K562 (cell line): ENCODE measurements around the gene DAG1. TPM values are rescaled to one million over a fixed set of nuclear protein-coding genes. Genes with fewer than 3 reads are reported as not detected.

Experiments used
- CBX1 ChIP-seq: sonication (generic); IDR thresholded peaks from 2 replicates; pipeline ENCODE4 v1.6.1; 2016; ENCODE audit warnings: antibody characterized with exemption, low read depth, mild to moderate bottlenecking
- CHD4 ChIP-seq: fragments of 200-600 bp; sonication (generic); IDR thresholded peaks from 3 replicates; pipeline ENCODE4 v1.6.1; 2012; ENCODE audit warnings: low read depth, mild to moderate bottlenecking, mixed read lengths, low read length, inconsistent platforms; ENCODE audit not compliant: insufficient read depth, insufficient replicate concordance, poor library complexity, severe bottlenecking
- E2F3 ChIP-seq: fragments of 250-450 bp; sonication (Bioruptor Pico); IDR thresholded peaks from 2 replicates; pipeline ENCODE4 v1.4.0; 2020; ENCODE audit warnings: mild to moderate bottlenecking
- ERF ChIP-seq: fragments of 450-650 bp; formaldehyde crosslinking; IDR thresholded peaks from 2 replicates; pipeline ENCODE4 v1.4.0; 2020; ENCODE audit warnings: mild to moderate bottlenecking, mixed read lengths
- HSF4 ChIP-seq: fragments of 250-450 bp; sonication (Bioruptor Pico); IDR thresholded peaks from 2 replicates; pipeline ENCODE4 v2.1.2; 2022; ENCODE audit warnings: mild to moderate bottlenecking, moderate library complexity, borderline replicate concordance
- ILF3 ChIP-seq: fragments of 450-650 bp; IDR thresholded peaks from 2 replicates; pipeline ENCODE4 v1.6.1; 2018; ENCODE audit warnings: antibody characterized with exemption, mild to moderate bottlenecking, moderate library complexity, borderline replicate concordance
- MBD2 ChIP-seq: sonication (generic); IDR thresholded peaks from 2 replicates; pipeline ENCODE4 v1.6.1; 2016; ENCODE audit warnings: low read depth, borderline replicate concordance
- NFIX ChIP-seq: fragments of 250-450 bp; sonication (Bioruptor Pico); IDR thresholded peaks from 2 replicates; pipeline ENCODE4 v1.4.0; 2020; ENCODE audit warnings: low read depth, mild to moderate bottlenecking, moderate library complexity
- NR1H2 ChIP-seq: sonication (generic); formaldehyde crosslinking; IDR thresholded peaks from 2 replicates; pipeline ENCODE4 v1.4.0; 2020; ENCODE audit warnings: mild to moderate bottlenecking, missing genetic modification reagents
- POLR2AphosphoS2 ChIP-seq: IDR thresholded peaks from 2 replicates; pipeline ENCODE4 v1.6.1; 2012; ENCODE audit warnings: low read length, improper control_type of control experiment
- PTTG1 ChIP-seq: fragments of 450-650 bp; IDR thresholded peaks from 2 replicates; pipeline ENCODE4 v1.6.1; 2016; ENCODE audit warnings: low read depth, mild to moderate bottlenecking, missing genetic modification characterization, missing compliant biosample characterization
- SAFB2 ChIP-seq: fragments of 200-400 bp; formaldehyde crosslinking; IDR thresholded peaks from 2 replicates; pipeline ENCODE4 v1.6.1; 2018; ENCODE audit warnings: borderline replicate concordance, low read length, low read depth, moderate library complexity; ENCODE audit not compliant: severe bottlenecking
- SMARCA4 ChIP-seq: fragments of 450-650 bp; IDR thresholded peaks from 2 replicates; pipeline ENCODE4 v1.6.1; 2016
- ZNF384 ChIP-seq: IDR thresholded peaks from 2 replicates; pipeline ENCODE4 v1.6.1; 2012; ENCODE audit warnings: low read depth, low read length, improper control_type of control experiment
- ZNF551 ChIP-seq: fragments of 250-450 bp; sonication (Bioruptor Pico); IDR thresholded peaks from 2 replicates; pipeline ENCODE4 v1.5.0; 2021; ENCODE audit warnings: mild to moderate bottlenecking, moderate library complexity
- polyA plus RNA-seq, 8 experiments: library from polyadenylated mRNA; depleted of rRNA in 4 of 8; stranded (reverse) in 5 of 8; unstranded in 3 of 8; fragments of >200 nt; fragmentation: Nextera tagmentation in 2 of 8; fragmentation: Illumina TruSeq in 1 of 8; extraction: Ambion mirVana in 2 of 8; extraction: Trizol in 1 of 8; gene quantifications; 2 replicates each; pipeline versions ENCODE4 v1.2.1 to v1.2.3, GENCODE V29; 2011 to 2014; ENCODE audit warnings: inconsistent platforms in 1 of 8, missing spikeins in 1 of 8
- total RNA-seq, 7 experiments: library from RNA; depleted of rRNA in 6 of 7; stranded (reverse); fragments of >200 nt in 6 of 7; fragmentation: Illumina TruSeq in 2 of 7; extraction: Trizol in 2 of 7; gene quantifications; 2 replicates each; pipeline versions ENCODE4 v1.2.1 to v1.2.3, GENCODE V29; 2011 to 2021; ENCODE audit warnings: low replicate concordance in 1 of 7
- TF ChIP-seq, protein P1 (sequence below): fragments of 250-450 bp; sonication (Bioruptor Pico); IDR thresholded peaks from 2 replicates; pipeline ENCODE4 v1.8.0; 2021; ENCODE audit warnings: borderline replicate concordance, mild to moderate bottlenecking, moderate library complexity; ENCODE audit not compliant: poor library complexity, severe bottlenecking
- TF ChIP-seq, protein P2 (sequence below): sonication (generic); formaldehyde crosslinking; IDR thresholded peaks from 2 replicates; pipeline ENCODE4 v1.8.0; 2022; ENCODE audit warnings: mild to moderate bottlenecking, missing genetic modification reagents
- TF ChIP-seq, protein P3 (sequence below): sonication (generic); formaldehyde crosslinking; IDR thresholded peaks from 2 replicates; pipeline ENCODE4 v1.8.0; 2022; ENCODE audit warnings: mild to moderate bottlenecking, missing genetic modification reagents
- TF ChIP-seq, protein P4 (sequence below): fragments of 450-650 bp; formaldehyde crosslinking; IDR thresholded peaks from 2 replicates; pipeline ENCODE4 v1.4.0; 2020; ENCODE audit warnings: mild to moderate bottlenecking
- TF ChIP-seq, protein P5 (sequence below): fragments of 450-650 bp; IDR thresholded peaks from 2 replicates; pipeline ENCODE4 v1.6.1; 2018; ENCODE audit warnings: mild to moderate bottlenecking, low read depth; ENCODE audit not compliant: partially characterized antibody
- TF ChIP-seq, protein P6 (sequence below): fragments of 250-450 bp; sonication (Bioruptor Pico); IDR thresholded peaks from 2 replicates; pipeline ENCODE4 v1.8.0; 2021; ENCODE audit warnings: moderate library complexity, mild to moderate bottlenecking, inconsistent platforms

Gene DAG1
- total and polyA plus RNA-seq, 9 of the 15 experiments (the other 6 are each of a cell fraction or from before 2014, with no cell fraction given), result 0.29 to 19.6 (median 8.2) TPM

DNA sequence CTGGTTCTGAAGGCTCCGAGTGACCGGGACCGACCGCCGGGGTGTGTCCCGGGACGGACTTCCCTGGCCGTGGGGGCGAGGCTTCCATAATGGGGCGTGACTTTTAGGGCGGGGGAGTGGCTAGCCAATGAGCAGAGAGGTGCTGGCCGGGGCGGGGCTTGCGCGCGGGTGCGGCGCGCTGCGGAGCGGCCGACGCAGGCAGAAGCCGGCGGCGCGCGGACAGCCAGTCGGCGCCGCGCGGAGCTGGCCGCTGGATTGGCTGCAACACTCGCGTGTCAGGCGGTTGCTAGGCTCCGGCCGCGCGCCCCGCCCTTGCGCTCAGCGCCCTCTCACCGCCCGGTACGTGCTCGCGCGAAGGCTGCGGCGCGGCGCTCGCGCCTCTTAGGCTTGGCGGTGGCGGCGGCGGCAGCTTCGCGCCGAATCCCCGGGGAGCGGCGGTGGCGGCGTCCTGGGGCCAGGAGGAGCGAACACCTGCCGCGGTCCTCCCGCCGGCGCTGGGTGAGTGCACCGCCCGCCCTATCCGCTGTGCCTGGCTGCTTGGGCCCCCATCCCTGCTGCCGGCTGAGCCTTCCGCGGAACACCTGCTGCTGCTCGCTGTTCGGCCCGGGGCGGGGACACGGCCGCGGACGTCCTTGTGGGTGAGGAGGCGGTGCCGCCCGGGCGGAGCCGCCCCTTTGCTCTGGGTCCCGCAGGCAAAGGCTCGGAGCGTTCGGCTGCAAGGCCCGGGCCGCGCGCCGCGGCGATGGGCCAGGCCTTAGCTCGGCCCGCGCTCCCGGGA, at the start of gene DAG1 (continued):
- TF ChIP-seq, protein P1, sequence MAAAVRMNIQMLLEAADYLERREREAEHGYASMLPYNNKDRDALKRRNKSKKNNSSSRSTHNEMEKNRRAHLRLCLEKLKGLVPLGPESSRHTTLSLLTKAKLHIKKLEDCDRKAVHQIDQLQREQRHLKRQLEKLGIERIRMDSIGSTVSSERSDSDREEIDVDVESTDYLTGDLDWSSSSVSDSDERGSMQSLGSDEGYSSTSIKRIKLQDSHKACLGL (CRISPR knock-in tag), result no peak
- TF ChIP-seq, protein P2, sequence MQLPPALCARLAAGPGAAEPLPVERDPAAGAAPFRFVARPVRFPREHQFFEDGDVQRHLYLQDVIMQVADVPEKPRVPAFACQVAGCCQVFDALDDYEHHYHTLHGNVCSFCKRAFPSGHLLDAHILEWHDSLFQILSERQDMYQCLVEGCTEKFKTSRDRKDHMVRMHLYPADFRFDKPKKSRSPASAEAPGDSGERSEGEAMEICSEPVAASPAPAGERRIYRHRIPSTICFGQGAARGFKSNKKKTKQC (CRISPR knock-in tag), result peak; percentile 82
- TF ChIP-seq CHD4 (no peak), PTTG1 (no peak), ZNF384 (no peak), SMARCA4 (no peak), NFIX (CRISPR knock-in tag) (no peak), HSF4 (no peak), MBD2 (no peak), SAFB2 (no peak), CBX1 (no peak; the same call in 1 of the 2 replicates), POLR2AphosphoS2 (no peak), NR1H2 (CRISPR knock-in tag) (no peak), ZNF551 (CRISPR knock-in tag) (no peak), ILF3 (no peak; the same call in 1 of the 2 replicates), E2F3 (peak; percentile 69; the same call in 1 of the 2 replicates), ERF (CRISPR knock-in tag) (no peak)
- TF ChIP-seq, protein P3, sequence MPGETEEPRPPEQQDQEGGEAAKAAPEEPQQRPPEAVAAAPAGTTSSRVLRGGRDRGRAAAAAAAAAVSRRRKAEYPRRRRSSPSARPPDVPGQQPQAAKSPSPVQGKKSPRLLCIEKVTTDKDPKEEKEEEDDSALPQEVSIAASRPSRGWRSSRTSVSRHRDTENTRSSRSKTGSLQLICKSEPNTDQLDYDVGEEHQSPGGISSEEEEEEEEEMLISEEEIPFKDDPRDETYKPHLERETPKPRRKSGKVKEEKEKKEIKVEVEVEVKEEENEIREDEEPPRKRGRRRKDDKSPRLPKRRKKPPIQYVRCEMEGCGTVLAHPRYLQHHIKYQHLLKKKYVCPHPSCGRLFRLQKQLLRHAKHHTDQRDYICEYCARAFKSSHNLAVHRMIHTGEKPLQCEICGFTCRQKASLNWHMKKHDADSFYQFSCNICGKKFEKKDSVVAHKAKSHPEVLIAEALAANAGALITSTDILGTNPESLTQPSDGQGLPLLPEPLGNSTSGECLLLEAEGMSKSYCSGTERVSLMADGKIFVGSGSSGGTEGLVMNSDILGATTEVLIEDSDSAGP (CRISPR knock-in tag), result no peak
- TF ChIP-seq, protein P4, sequence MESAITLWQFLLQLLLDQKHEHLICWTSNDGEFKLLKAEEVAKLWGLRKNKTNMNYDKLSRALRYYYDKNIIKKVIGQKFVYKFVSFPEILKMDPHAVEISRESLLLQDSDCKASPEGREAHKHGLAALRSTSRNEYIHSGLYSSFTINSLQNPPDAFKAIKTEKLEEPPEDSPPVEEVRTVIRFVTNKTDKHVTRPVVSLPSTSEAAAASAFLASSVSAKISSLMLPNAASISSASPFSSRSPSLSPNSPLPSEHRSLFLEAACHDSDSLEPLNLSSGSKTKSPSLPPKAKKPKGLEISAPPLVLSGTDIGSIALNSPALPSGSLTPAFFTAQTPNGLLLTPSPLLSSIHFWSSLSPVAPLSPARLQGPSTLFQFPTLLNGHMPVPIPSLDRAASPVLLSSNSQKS (CRISPR knock-in tag), result no peak
- TF ChIP-seq, protein P5, sequence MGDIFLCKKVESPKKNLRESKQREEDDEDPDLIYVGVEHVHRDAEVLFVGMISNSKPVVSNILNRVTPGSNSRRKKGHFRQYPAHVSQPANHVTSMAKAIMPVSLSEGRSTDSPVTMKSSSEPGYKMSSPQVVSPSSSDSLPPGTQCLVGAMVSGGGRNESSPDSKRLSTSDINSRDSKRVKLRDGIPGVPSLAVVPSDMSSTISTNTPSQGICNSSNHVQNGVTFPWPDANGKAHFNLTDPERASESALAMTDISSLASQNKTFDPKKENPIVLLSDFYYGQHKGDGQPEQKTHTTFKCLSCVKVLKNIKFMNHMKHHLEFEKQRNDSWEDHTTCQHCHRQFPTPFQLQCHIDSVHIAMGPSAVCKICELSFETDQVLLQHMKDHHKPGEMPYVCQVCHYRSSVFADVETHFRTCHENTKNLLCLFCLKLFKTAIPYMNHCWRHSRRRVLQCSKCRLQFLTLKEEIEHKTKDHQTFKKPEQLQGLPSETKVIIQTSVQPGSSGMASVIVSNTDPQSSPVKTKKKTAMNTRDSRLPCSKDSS, result no peak
- TF ChIP-seq, protein P6, sequence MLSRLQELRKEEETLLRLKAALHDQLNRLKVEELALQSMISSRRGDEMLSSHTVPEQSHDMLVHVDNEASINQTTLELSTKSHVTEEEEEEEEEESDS (CRISPR knock-in tag), result no peak
